Trophoblast cell (in vitro differentiated cells and primary cell): Measurements from ENCODE around the gene CCDC192.
"Not testable (repeated sequence)": the region's sequence is repeated elsewhere in the genome, so short reads cannot be mapped to it uniquely, and the experiment has no call there.

ENCODE experiments used
- DNase-seq, 2 donors: peaks; one replicate each; pipeline ENCODE4 v3.0.0-alpha.2; 2016
- H2AFZ ChIP-seq: 2 replicates; pipeline ENCODE4 v1.6.1; 2013; ENCODE audit warnings: low read length, moderate library complexity, mild to moderate bottlenecking; ENCODE audit not compliant: insufficient read depth, poor library complexity
- H2AK5ac ChIP-seq: 2 replicates; pipeline ENCODE4 v1.6.1; 2013; ENCODE audit warnings: mild to moderate bottlenecking, low read length
- H2BK120ac ChIP-seq: 2 replicates; pipeline ENCODE4 v1.6.1; 2013; ENCODE audit warnings: low read length, mild to moderate bottlenecking, moderate library complexity; ENCODE audit not compliant: insufficient read depth, poor library complexity
- H2BK12ac ChIP-seq: 2 replicates; pipeline ENCODE4 v1.6.1; 2013; ENCODE audit warnings: mild to moderate bottlenecking, low read length, moderate library complexity
- H2BK5ac ChIP-seq: 2 replicates; pipeline ENCODE4 v1.6.1; 2013; ENCODE audit warnings: low read length, low read depth, moderate library complexity, mild to moderate bottlenecking; ENCODE audit not compliant: poor library complexity
- H3K14ac ChIP-seq: 2 replicates; pipeline ENCODE4 v1.6.1; 2013; ENCODE audit warnings: mild to moderate bottlenecking, low read length
- H3K18ac ChIP-seq: 2 replicates; pipeline ENCODE4 v1.6.1; 2013; ENCODE audit warnings: mild to moderate bottlenecking, low read length
- H3K23ac ChIP-seq: 2 replicates; pipeline ENCODE4 v1.6.1; 2013; ENCODE audit warnings: low read length
- H3K27ac ChIP-seq: 2 replicates; pipeline ENCODE4 v1.5.1; 2013; ENCODE audit warnings: low read depth, mild to moderate bottlenecking, inconsistent platforms, low read length, moderate library complexity
- H3K27me3 ChIP-seq: 2 replicates; pipeline ENCODE4 v1.6.1; 2013; ENCODE audit warnings: inconsistent platforms, mild to moderate bottlenecking, low read length, moderate library complexity; ENCODE audit not compliant: insufficient read depth
- H3K36me3 ChIP-seq, 2 experiments: 1 replicate in 1 of 2; 2 replicates in 1 of 2; pipeline ENCODE4 v1.6.1; 2013; ENCODE audit warnings: low read length in 2 of 2, mild to moderate bottlenecking in 2 of 2, moderate library complexity in 1 of 2; ENCODE audit not compliant: insufficient read depth in 2 of 2, control insufficient read depth in 1 of 2
- H3K4ac ChIP-seq: 2 replicates; pipeline ENCODE4 v1.6.1; 2013; ENCODE audit warnings: low read depth, mild to moderate bottlenecking, low read length, moderate library complexity
- H3K4me1 ChIP-seq, 2 experiments: 1 replicate in 1 of 2; 2 replicates in 1 of 2; pipeline ENCODE4 v1.6.1; 2013; ENCODE audit warnings: low read length in 2 of 2, mild to moderate bottlenecking in 2 of 2, moderate library complexity in 1 of 2; ENCODE audit not compliant: insufficient read depth in 2 of 2, control insufficient read depth in 1 of 2
- H3K4me2 ChIP-seq: 2 replicates; pipeline ENCODE4 v1.6.1; 2013; ENCODE audit warnings: inconsistent platforms, mild to moderate bottlenecking, low read length, moderate library complexity
- H3K4me3 ChIP-seq: 2 replicates; pipeline ENCODE4 v1.5.1; 2013; ENCODE audit warnings: mild to moderate bottlenecking, low read depth, low read length, inconsistent platforms
- H3K79me1 ChIP-seq: one replicate; pipeline ENCODE4 v1.6.1; 2013; ENCODE audit warnings: low read length
- H3K79me2 ChIP-seq: 2 replicates; pipeline ENCODE4 v1.6.1; 2013; ENCODE audit warnings: low read length, mild to moderate bottlenecking; ENCODE audit not compliant: control insufficient read depth, insufficient read depth, poor library complexity
- H3K9ac ChIP-seq: 2 replicates; pipeline ENCODE4 v1.6.1; 2013; ENCODE audit warnings: mild to moderate bottlenecking, low read length
- H3K9me3 ChIP-seq: 2 replicates; pipeline ENCODE4 v1.6.1; 2013; ENCODE audit warnings: low read depth, mild to moderate bottlenecking, control low read depth, inconsistent platforms, low read length; ENCODE audit not compliant: insufficient read depth
- H4K12ac ChIP-seq: 2 replicates; pipeline ENCODE4 v1.6.1; 2013; ENCODE audit warnings: low read depth, mild to moderate bottlenecking, low read length, moderate library complexity
- H4K8ac ChIP-seq: 2 replicates; pipeline ENCODE4 v1.6.1; 2013; ENCODE audit warnings: low read depth, mild to moderate bottlenecking, low read length, moderate library complexity
- H4K91ac ChIP-seq: one replicate; pipeline ENCODE4 v1.6.1; 2013; ENCODE audit warnings: low read depth, mild to moderate bottlenecking, low read length, moderate library complexity
- WGBS: extraction: QIAGEN DNeasy Blood & Tissue Kit; methylation state at CpG from one replicate; pipeline ENCODE4 v1.1.7; 2013; ENCODE audit warnings: missing lambda C conversion rate; ENCODE audit not compliant: insufficient read length, insufficient coverage; ENCODE audit errors: extremely low coverage; 5-methylcytosine and 5-hydroxymethylcytosine counted together

Gene CCDC192

DNA sequence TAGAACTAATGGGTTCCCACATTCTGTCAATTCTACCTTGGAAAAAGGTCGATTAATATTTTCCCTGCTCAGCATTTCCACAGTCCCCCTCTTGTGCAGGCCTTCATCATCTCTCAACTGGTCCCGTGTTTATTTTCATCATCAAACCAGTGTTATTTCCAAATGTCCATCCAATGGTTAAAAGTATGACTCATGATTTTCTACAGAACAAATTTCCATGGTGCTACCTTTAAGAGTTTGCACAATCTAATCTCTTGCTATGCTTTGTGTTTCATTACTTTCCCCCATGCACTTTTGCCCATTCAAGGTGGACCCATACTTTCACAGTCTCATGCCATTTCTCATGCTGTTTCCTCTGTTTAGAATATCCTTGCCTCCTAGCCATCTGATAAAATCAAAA lies 143.7 kb downstream of the CCDC192 start:
- no peak overlapping the region for H2BK120ac ChIP-seq
- no peak overlapping the region for H3K9ac ChIP-seq
- H3K4me1 ChIP-seq, result no peaks in the 10 kb centered on the region
- H4K91ac ChIP-seq, result no peak overlapping the region
- no peak overlapping the region for H4K8ac ChIP-seq
- H3K23ac ChIP-seq, result no peak overlapping the region
- peak; percentile 9 to 70 for DNase-seq
- H3K4me2 ChIP-seq, result no peak overlapping the region
- no peak overlapping the region for H3K4me3 ChIP-seq
- no peak overlapping the region for H2BK5ac ChIP-seq
- H3K27ac ChIP-seq, result no peak overlapping the region
- H2AFZ ChIP-seq, result no peak overlapping the region
- H3K4ac ChIP-seq, result no peak overlapping the region
- no peaks in the 10 kb centered on the region for H3K79me2 ChIP-seq
- no peaks in the 10 kb centered on the region for H3K9me3 ChIP-seq
- H2BK12ac ChIP-seq, result no peak overlapping the region
- H4K12ac ChIP-seq, result no peak overlapping the region
- no peak overlapping the region for H3K14ac ChIP-seq
- no peaks in the 10 kb centered on the region for H3K79me1 ChIP-seq
- WGBS, result no CpG with 5 or more reads among the region's 2 CpGs
- no peaks in the 10 kb centered on the region for H3K27me3 ChIP-seq
- no peak overlapping the region for H2AK5ac ChIP-seq
- no peaks in the 10 kb centered on the region for H3K36me3 ChIP-seq
- H3K18ac ChIP-seq, result no peak overlapping the region

DNA sequence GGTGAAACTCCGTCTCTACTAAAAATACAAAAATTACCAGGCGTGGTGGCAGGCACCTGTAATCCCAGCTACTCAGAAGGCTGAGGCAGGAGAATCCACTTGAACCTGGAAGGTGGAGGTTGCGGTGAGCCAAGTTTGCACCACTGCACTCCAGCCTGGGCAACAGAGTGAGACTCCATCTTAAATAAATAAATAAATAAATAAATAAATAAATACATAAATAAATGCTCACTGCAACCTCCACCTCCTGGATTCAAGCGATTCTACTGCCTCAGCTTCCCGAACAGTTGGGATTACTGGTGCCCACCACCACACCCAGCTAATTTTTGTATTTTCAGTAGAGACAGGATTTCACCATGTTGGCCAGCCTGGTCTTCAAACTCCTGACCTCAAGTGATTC lies 144.4 kb downstream of the CCDC192 start:
- H3K36me3 ChIP-seq, H3K4me3 ChIP-seq, H4K12ac ChIP-seq, H3K9ac ChIP-seq, H2AK5ac ChIP-seq, H2AFZ ChIP-seq, H3K23ac ChIP-seq, H2BK120ac ChIP-seq, H3K4ac ChIP-seq, H3K27me3 ChIP-seq, H3K79me2 ChIP-seq, H4K8ac ChIP-seq, H3K4me1 ChIP-seq, H3K27ac ChIP-seq, H2BK5ac ChIP-seq, H2BK12ac ChIP-seq, H4K91ac ChIP-seq, H3K14ac ChIP-seq, H3K9me3 ChIP-seq, H3K18ac ChIP-seq, H3K4me2 ChIP-seq, H3K79me1 ChIP-seq, DNase-seq: not testable (repeated sequence)
- WGBS, result no CpG with 5 or more reads among the region's 5 CpGs

- Histone ChIP-seq H2AK5ac (no peak overlapping the region), H3K36me3 (no peaks in the 10 kb centered on the region), H3K4me3 (no peak overlapping the region), H3K23ac (no peak overlapping the region), H3K9me3 (no peaks in the 10 kb centered on the region), H2BK5ac (no peak overlapping the region), H2AFZ (no peak overlapping the region), H3K79me1 (no peaks in the 10 kb centered on the region), H4K8ac (no peak overlapping the region), H3K9ac (peak overlapping the region; percentile 68), H4K91ac (no peak overlapping the region), H3K4me2 (no peak overlapping the region), H3K4ac (no peak overlapping the region), H3K27ac (no peak overlapping the region), H3K14ac (no peak overlapping the region), H2BK120ac (no peak overlapping the region), H2BK12ac (no peak overlapping the region), H4K12ac (no peak overlapping the region), H3K79me2 (no peaks in the 10 kb centered on the region), H3K27me3 (no peaks in the 10 kb centered on the region), H3K18ac (no peak overlapping the region), H3K4me1 (no peaks in the 10 kb centered on the region)
- WGBS, result no CpG with 5 or more reads among the region's 1 CpG
- DNase-seq, result no peak
These were observed 144.9 kb downstream of the CCDC192 start for GRCh38 chr5:127848098-127848497.

- Histone ChIP-seq H3K79me1 (no peaks in the 10 kb centered on the region), H2BK5ac (no peak overlapping the region), H3K36me3 (no peaks in the 10 kb centered on the region), H3K14ac (no peak overlapping the region), H3K4me2 (no peak overlapping the region), H4K91ac (no peak overlapping the region), H3K27ac (no peak overlapping the region), H2AK5ac (no peak overlapping the region), H3K4me1 (no peaks in the 10 kb centered on the region), H3K27me3 (no peaks in the 10 kb centered on the region), H3K18ac (no peak overlapping the region), H3K23ac (no peak overlapping the region), H2BK12ac (no peak overlapping the region), H2BK120ac (no peak overlapping the region), H2AFZ (no peak overlapping the region), H3K9ac (no peak overlapping the region), H4K8ac (no peak overlapping the region), H3K4ac (no peak overlapping the region), H3K4me3 (no peak overlapping the region), H3K79me2 (no peaks in the 10 kb centered on the region), H4K12ac (no peak overlapping the region), H3K9me3 (no peaks in the 10 kb centered on the region)
- no peak for DNase-seq
- no CpG with 5 or more reads among the region's 2 CpGs for WGBS
These were observed 146.2 kb downstream of the CCDC192 start for GRCh38 chr5:127849408-127849807.
